Activated T-cell treated with anti-CD3 and anti-CD28 coated beads, Interleukin-2, amount 50 U/mL, for 4 hours (primary cell): ENCODE measurements around the gene DCDC2C. TPM values are rescaled to one million over a fixed set of nuclear protein-coding genes. Genes with fewer than 3 reads are reported as not detected.

ENCODE experiments used
- ATAC-seq, 2 donors: fragments of 200-7000 bp; cut with Tn5 transposase; one replicate each; pipeline ENCODE4 v1.10.0; 2021
- DNase-seq: peaks from one replicate; pipeline ENCODE4 v3.0.0-alpha.2; 2020
- H3K27me3 Mint-ChIP-seq: one replicate; pipeline ENCODE4 v1.8.0; 2021; ENCODE audit warnings: low read depth, mixed read lengths
- H3K36me3 Mint-ChIP-seq: one replicate; pipeline ENCODE4 v1.8.0; 2022; ENCODE audit warnings: mixed read lengths; ENCODE audit not compliant: insufficient read depth
- H3K4me1 Mint-ChIP-seq: one replicate; pipeline ENCODE4 v1.8.0; 2021; ENCODE audit warnings: low read depth, mixed read lengths
- H3K4me3 Mint-ChIP-seq: one replicate; pipeline ENCODE4 v1.8.0; 2021; ENCODE audit warnings: mild to moderate bottlenecking, moderate library complexity, mixed read lengths
- H3K9me3 Mint-ChIP-seq: one replicate; pipeline ENCODE4 v1.8.0; 2021; ENCODE audit warnings: mixed read lengths
- total RNA-seq, 3 donors: library from RNA; stranded (reverse); gene quantifications; one replicate each; pipeline ENCODE4 v1.2.1, GENCODE V29; 2021

DCDC2C gene
- total RNA-seq, 3 donors from 2014 or later: not detected

GRCh38 chr2:3774336-3774735 lies 71.0 kb downstream of the DCDC2C start:
- Mint-ChIP-seq H3K4me1 (no peaks in the 10 kb centered on the region), H3K27me3 (peaks cover 16% of the 10 kb centered on the region), H3K4me3 (no peak overlapping the region), H3K9me3 (no peaks in the 10 kb centered on the region), H3K36me3 (no peaks in the 10 kb centered on the region)
- DNase-seq (no peak), ATAC-seq (no peak)

DNA sequence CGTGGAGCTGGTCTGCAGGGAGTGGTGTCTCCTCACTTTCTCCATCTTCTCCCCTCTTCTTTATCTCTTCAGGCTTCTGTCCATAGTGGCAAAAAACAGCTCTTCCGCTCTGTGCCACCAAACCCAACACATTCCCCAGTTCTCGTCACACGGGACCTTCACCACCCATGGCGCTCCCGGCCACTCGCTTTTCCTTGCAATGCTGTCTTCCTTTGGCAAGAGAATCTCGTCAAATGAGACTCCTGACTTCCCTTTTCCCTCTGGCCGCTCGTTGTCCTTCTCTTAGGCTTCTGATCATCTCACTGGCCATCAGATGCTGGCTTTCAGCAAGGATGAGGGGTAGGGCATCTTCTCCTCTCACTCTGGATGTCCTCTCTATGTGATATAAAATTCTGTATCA lies 72.9 kb downstream of the DCDC2C start:
- Mint-ChIP-seq H3K27me3 (peaks cover 18% of the 10 kb centered on the region), H3K4me1 (peaks cover 5% of the 10 kb centered on the region), H3K36me3 (no peaks in the 10 kb centered on the region), H3K4me3 (no peak overlapping the region), H3K9me3 (no peaks in the 10 kb centered on the region)
- no peak for ATAC-seq
- DNase-seq: no peak

DNA sequence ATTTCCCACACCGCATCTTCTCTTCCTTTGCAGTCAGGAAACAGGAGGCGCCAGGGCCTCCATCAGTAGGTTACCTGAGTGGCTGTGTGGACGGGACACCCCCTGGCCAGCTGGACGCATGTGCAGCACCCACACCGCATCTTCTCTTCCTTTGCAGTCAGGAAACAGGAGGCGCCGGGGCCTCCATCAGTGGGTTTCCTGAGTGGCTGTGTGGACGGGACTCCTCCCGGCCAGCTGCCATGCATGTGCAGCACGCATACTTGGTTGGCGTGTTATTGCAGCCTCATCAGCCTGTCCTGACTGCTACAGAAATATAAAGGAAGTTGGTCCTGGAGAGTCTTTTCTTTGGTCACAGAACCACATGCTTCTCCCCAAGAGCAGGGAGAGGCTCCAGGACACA lies 74.6 kb downstream of the DCDC2C start:
- Mint-ChIP-seq H3K36me3 (no peaks in the 10 kb centered on the region), H3K9me3 (no peaks in the 10 kb centered on the region), H3K4me1 (peaks cover 5% of the 10 kb centered on the region), H3K4me3 (no peak overlapping the region), H3K27me3 (peaks cover 14% of the 10 kb centered on the region)
- DNase-seq (no peak), ATAC-seq (no peak)

GRCh38 chr2:3778851-3779495 lies 75.6 kb downstream of the DCDC2C start:
- H3K27me3 Mint-ChIP-seq: peaks cover 14% of the 10 kb centered on the region
- H3K4me1 Mint-ChIP-seq: peaks cover 5% of the 10 kb centered on the region
- no peak for ATAC-seq
- H3K4me3 Mint-ChIP-seq: no peak overlapping the region
- H3K36me3 Mint-ChIP-seq: no peaks in the 10 kb centered on the region
- H3K9me3 Mint-ChIP-seq: no peaks in the 10 kb centered on the region
- no peak for DNase-seq

DNA sequence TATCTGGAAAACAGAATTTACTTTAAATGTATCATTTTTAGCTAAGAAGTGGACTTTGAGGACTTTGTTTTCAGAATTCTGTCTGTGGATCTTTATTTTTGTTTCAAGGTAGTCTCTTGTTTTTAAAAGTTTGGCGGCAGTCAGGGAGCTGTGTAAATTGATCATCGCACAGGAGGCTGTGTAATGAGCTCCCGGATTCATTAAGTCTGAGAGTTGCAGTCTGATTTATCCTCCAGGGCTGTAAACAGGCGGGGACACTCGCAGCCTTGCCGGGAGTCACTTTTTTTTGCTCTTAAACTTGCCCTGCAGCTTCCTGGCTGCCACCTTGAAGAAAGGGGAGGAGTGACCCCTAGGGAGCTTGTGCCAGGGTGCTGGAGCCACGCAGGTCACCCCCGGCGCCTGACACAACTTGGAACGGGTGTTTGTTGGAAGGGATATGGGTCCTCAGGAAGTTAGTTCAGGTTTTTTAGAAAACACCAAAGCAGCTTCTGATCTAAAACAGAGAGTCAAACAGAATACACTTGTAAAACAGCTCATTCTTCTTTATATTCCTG lies 76.2 kb downstream of the DCDC2C start:
- ATAC-seq (no peak), DNase-seq (no peak)
- Mint-ChIP-seq H3K4me1 (peaks cover 5% of the 10 kb centered on the region), H3K9me3 (no peaks in the 10 kb centered on the region), H3K36me3 (no peaks in the 10 kb centered on the region), H3K27me3 (peaks cover 14% of the 10 kb centered on the region), H3K4me3 (no peak overlapping the region)

DNA sequence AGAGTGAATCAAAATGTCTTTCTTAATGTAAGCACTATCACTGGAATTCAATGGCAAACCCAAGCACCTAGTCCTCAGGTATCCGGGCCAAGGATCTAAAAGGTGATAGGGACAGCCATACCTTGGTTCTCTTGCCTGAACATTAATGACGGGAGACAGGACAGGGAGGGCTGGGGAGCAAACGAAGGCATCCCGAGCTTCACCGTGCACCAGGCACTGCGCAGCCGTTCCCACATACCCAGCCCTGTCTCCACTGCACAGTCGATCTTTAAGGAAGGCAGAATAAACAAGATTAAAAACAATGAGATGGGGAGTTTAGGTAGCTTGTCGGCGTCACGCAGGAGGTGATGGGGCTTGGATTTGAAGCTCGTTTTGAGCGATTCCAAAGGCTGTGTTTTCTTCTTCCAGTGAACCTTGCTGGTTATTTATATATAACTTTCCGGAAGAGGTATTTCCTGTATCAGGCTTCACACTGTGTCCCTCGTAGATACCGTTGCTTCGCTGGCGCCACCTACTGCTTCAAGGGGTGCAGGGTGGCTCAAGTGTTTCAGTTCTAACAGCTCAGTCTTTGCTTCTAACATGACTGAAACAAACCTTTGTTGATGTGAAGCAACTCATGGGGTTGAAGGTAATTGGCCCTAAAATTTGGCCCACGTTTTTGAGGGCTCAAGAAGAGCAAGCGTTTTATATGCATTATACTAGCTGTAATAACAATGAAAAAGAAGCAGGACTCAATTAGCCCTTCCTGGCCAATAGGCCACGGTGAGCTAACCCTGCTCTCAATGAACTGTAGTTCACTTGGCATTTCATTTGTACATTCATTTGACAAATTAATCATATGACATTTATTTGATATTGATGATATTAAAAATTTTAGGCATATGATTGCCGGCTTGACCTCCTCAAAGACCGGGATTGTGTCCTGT lies 77.4 kb downstream of the DCDC2C start:
- ATAC-seq: peak; percentile 84 to 85
- H3K4me1 Mint-ChIP-seq: peaks cover 5% of the 10 kb centered on the region
- peak overlapping the region; percentile 35 for H3K4me3 Mint-ChIP-seq
- DNase-seq: peak; percentile 14
- H3K36me3 Mint-ChIP-seq: no peaks in the 10 kb centered on the region
- H3K27me3 Mint-ChIP-seq: peaks cover 14% of the 10 kb centered on the region
- no peaks in the 10 kb centered on the region for H3K9me3 Mint-ChIP-seq

GRCh38 chr2:3784731-3785130 lies 81.4 kb downstream of the DCDC2C start:
- Mint-ChIP-seq H3K4me3 (no peak overlapping the region), H3K27me3 (no peaks in the 10 kb centered on the region), H3K4me1 (peaks cover 5% of the 10 kb centered on the region), H3K9me3 (no peaks in the 10 kb centered on the region), H3K36me3 (no peaks in the 10 kb centered on the region)
- ATAC-seq (no peak), DNase-seq (no peak)

GRCh38 chr2:3785220-3785889 lies 82.0 kb downstream of the DCDC2C start:
- Mint-ChIP-seq H3K36me3 (no peaks in the 10 kb centered on the region), H3K27me3 (no peaks in the 10 kb centered on the region), H3K4me3 (no peak overlapping the region), H3K9me3 (no peaks in the 10 kb centered on the region), H3K4me1 (peaks cover 3% of the 10 kb centered on the region)
- ATAC-seq (no peak), DNase-seq (no peak)

DNA sequence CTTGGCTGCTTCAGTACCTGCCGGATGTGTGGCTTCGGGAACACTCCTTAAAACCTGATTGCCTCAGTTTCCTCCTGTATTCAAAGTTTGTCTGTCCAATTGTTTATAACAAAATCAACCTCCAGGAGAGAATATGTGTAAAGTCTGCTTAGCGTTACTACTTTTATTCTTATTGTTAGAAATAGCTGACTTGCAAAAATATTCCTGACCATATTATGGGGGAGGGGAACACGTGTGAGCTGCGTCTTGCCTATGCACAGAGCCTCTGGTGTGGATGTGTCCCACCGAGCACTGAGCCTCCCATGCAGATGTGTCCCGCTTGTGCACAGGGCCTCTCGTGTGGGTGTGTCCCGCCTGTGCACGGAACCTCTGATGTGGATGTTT lies 82.5 kb downstream of the DCDC2C start:
- H3K9me3 Mint-ChIP-seq: no peaks in the 10 kb centered on the region
- ATAC-seq (no peak), DNase-seq (no peak)
- no peak overlapping the region for H3K4me3 Mint-ChIP-seq
- H3K4me1 Mint-ChIP-seq: no peaks in the 10 kb centered on the region
- H3K27me3 Mint-ChIP-seq: no peaks in the 10 kb centered on the region
- H3K36me3 Mint-ChIP-seq: no peaks in the 10 kb centered on the region

- DNase-seq: no peak
- no peak overlapping the region for H3K4me3 Mint-ChIP-seq
- ATAC-seq: no peak
- no peaks in the 10 kb centered on the region for H3K4me1 Mint-ChIP-seq
- H3K27me3 Mint-ChIP-seq: no peaks in the 10 kb centered on the region
- H3K36me3 Mint-ChIP-seq: no peaks in the 10 kb centered on the region
- no peaks in the 10 kb centered on the region for H3K9me3 Mint-ChIP-seq
Observed at GRCh38 chr2:3787768-3788167, 84.4 kb downstream of the DCDC2C start.

GRCh38 chr2:3789256-3789655 lies 85.9 kb downstream of the DCDC2C start:
- no peak for ATAC-seq
- H3K27me3 Mint-ChIP-seq: no peaks in the 10 kb centered on the region
- no peak for DNase-seq
- no peaks in the 10 kb centered on the region for H3K4me1 Mint-ChIP-seq
- no peaks in the 10 kb centered on the region for H3K9me3 Mint-ChIP-seq
- H3K36me3 Mint-ChIP-seq: no peaks in the 10 kb centered on the region
- no peak overlapping the region for H3K4me3 Mint-ChIP-seq

- no peaks in the 10 kb centered on the region for H3K27me3 Mint-ChIP-seq
- DNase-seq: no peak
- H3K9me3 Mint-ChIP-seq: no peaks in the 10 kb centered on the region
- ATAC-seq: no peak
- no peak overlapping the region for H3K4me3 Mint-ChIP-seq
- H3K36me3 Mint-ChIP-seq: no peaks in the 10 kb centered on the region
- H3K4me1 Mint-ChIP-seq: no peaks in the 10 kb centered on the region
Observed at GRCh38 chr2:3793249-3793648, 89.9 kb downstream of the DCDC2C start.

DNA sequence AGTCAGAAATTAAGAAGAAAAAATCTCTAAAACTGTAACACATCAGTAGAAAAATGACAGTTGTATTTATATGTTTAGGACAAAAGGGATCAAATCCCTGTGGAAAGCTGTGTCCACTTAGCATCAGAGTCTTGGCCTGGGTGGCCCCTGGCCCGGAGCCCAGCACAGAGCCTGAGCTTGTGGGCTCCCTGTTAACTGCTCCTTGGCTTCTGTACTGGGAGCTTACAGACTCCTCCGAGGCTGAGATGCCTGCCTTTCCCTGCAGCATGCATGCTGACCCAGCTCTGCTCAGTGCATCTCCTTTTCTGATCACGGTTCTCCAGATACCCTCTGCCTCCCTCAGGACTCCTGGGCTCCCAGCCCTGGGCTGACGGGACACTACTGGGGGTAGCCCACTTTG lies 98.1 kb downstream of the DCDC2C start:
- DNase-seq: no peak
- no peaks in the 10 kb centered on the region for H3K27me3 Mint-ChIP-seq
- no peak overlapping the region for H3K4me3 Mint-ChIP-seq
- no peak for ATAC-seq
- no peaks in the 10 kb centered on the region for H3K4me1 Mint-ChIP-seq
- H3K9me3 Mint-ChIP-seq: no peaks in the 10 kb centered on the region
- H3K36me3 Mint-ChIP-seq: no peaks in the 10 kb centered on the region

DNA sequence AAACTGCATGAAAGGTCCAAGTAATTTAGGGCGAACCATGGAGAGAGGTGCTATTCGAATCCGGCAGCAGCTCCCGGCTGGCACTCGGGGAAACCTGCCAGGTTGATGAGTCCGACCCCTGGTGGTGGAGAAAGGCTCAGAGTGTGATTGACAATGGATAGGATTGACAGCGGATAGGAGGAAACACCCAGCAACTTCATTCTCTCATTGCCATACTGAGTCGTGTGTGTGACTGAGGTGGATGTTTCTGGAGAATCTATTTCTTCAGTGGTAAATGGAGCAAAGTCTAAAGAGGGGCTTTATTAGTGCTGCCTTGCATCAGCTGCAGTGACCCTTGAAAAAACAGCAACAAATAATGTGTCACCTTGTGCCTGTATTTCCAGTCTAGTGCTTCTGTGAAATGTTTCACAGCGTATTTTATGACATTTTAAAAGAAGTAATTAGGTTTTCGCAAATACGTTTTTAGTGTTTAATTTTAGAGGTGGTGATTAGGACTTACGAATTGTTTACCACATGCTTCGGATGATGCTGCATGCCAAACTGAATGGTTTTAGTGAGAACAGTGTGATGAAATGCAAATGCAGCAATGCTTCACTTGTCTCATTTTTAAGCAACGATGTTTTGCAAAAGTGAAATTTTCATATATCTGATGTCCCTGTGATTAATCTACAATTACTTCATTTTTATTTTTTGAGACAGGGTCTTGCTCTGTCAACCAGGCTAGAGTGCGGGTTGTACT lies 102.0 kb downstream of the DCDC2C start:
- DNase-seq: no peak
- H3K27me3 Mint-ChIP-seq: no peaks in the 10 kb centered on the region
- no peaks in the 10 kb centered on the region for H3K4me1 Mint-ChIP-seq
- no peak overlapping the region for H3K4me3 Mint-ChIP-seq
- H3K9me3 Mint-ChIP-seq: no peaks in the 10 kb centered on the region
- no peak for ATAC-seq
- H3K36me3 Mint-ChIP-seq: no peaks in the 10 kb centered on the region
